BE2C (cell line): Measurements from ENCODE around the gene GYPB.
"Not testable (repeated sequence)": the region's sequence is repeated elsewhere in the genome, so short reads cannot be mapped to it uniquely, and the experiment has no call there.

Source experiments
- DNase-seq: peaks from one replicate; pipeline ENCODE4 v3.0.0-alpha.2; 2020
- H3K27me3 ChIP-seq: fragments of 250-450 bp; sonication (Bioruptor Pico); 2 replicates; pipeline ENCODE4 v1.5.1; 2020; ENCODE audit warnings: mild to moderate bottlenecking
- H3K36me3 ChIP-seq: fragments of 250-450 bp; sonication (Bioruptor Pico); 2 replicates; pipeline ENCODE4 v1.5.1; 2020; ENCODE audit warnings: mild to moderate bottlenecking
- H3K4me1 ChIP-seq: fragments of 250-450 bp; sonication (Bioruptor Pico); 2 replicates; pipeline ENCODE4 v1.5.1; 2020
- H3K4me3 ChIP-seq: 2 replicates; pipeline ENCODE4 v1.5.1; 2011; ENCODE audit warnings: low read depth, low read length
- H3K9me3 ChIP-seq: fragments of 250-450 bp; sonication (Bioruptor Pico); 2 replicates; pipeline ENCODE4 v1.5.1; 2020

Gene GYPB

DNA sequence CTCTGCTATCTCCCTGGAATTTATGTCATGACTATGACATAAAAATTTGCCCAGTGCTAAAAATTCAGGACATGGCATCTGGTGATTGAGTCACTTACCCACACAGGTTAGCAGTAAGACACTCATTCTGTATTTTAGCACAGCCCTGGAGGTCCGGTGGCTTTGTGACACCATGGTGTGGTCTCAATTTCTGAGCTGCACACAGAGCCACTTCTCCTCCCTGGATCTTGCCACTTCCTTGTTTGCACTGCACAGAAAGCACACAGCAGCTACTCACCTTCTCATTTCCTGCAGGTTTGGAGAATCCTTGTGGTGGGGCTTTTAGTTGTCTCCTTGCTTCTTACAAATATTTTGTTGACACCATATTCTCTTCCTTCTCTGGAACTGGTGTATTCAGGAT lies 69.0 kb downstream of the GYPB start:
- not testable (repeated sequence) for H3K27me3 ChIP-seq, H3K4me1 ChIP-seq, H3K9me3 ChIP-seq, H3K4me3 ChIP-seq, DNase-seq, H3K36me3 ChIP-seq

DNA sequence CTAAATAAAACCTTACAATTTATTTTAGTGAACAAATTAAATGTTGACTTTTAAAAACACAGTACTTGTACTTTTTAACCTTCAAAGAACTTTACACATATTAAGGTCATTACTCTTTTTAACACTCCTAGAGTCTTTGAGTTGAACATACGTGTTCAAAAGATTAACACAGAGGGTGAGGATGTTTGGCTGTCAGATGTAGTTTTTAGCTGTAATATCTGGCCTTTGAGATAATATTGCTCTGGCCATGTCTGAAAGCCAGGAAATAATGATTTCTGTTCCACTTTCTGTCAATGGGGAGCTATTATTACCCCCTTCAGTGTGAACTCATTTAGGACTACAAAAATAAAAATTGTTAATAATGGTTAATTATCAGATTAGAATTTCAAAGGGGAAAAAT lies 71.7 kb downstream of the GYPB start:
- H3K36me3 ChIP-seq, H3K9me3 ChIP-seq, H3K4me1 ChIP-seq, H3K27me3 ChIP-seq, DNase-seq, H3K4me3 ChIP-seq: not testable (repeated sequence)
